Measurements from ENCODE around the gene VAV3.

DNA sequence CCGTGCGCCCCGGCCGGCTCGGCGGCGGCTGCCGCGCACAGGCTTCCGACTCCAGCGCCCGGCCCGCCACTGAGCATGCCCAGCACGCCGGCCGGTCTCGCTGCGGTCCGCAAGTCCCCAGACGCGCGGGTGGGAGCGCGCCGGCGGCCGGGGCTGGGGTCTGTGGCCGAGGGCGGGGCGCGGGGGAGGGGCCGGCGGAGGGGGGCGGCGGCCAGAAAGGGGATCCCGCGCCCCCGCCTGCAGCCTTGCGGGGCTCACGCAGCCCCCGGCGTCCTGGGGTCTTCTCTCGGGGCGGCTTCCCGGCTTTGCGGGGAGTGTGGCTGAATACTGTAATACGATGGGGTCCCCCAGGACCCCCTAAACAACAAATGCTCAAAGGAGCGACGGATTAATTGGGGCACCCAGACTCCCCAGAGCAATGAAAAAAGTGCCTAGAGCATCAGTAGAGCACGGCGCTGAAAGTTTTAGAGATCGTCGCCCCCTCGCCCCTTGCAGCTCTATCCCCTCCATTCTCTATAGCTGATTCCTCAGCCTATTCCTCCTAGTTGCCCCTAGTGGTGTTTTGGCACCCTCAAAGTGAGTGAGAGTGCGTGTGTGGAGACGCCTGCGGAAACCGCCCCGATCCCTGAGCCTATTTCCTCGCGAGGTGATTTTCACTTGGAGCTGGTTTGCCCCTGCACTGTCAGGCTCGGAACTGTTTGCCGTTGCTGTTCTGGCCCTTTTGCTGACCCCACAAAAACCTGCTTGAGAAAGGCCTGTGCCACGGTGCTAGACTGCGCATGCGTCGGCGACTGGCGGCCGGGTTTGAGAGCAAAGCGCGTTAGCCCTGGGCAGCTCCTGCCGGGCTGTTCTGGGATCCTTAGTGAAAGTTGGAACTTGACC lies at the start of gene VAV3:
- no peak for TF ChIP-seq CTCF (IDR thresholded peaks at IDR 0.05)
- TF ChIP-seq POLR2A (IDR thresholded peaks at IDR 0.05) = no peak
